COLO668 (cell line): ENCODE data around the gene TMEM178B.

Experiments
- DNase-seq: peaks from one replicate; lab custom pipeline; 2025; ENCODE audit not compliant: unreplicated experiment; lab: John Stamatoyannopoulos, UW

TMEM178B gene

DNA sequence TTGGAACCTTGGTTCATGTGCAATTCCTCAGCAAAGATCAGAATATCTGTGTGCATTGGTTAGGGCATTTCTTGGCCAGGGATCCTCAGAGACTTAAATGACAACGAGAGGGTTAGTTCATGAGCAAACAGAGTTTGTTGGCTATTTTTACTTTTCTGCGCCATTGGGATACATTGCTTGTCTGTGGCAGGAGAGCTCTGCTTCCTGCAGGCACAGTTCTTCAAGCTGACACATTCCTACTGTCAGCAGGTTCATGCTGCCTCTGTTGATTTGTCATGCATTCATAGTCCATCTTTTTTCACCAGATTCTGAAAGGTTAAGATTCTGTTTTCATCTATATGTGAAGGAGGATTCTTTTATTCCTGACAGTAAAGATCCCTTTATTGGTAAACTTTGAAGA lies 139.4 kb downstream of the TMEM178B start:
- DNase-seq: no peak

DNA sequence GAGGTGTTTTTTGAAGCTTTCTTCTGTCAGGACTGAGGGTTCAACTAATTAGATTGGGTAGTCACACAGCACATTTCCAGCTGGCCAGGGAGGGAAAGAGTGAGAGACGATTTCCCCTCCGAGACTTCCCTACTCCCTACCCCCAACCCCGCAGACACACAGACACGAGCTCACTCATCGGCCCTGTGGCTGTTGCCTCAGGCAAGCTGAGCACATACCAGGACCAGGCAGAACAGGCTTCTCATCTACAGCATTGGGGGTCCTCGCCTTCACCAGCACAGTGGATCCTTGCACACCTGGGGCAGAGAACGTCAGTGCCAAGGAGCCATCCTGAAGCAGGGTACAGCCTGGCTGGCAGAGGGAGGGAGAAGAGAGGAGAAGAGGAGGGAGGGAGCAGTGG lies 144.1 kb downstream of the TMEM178B start:
- no peak for DNase-seq

DNA sequence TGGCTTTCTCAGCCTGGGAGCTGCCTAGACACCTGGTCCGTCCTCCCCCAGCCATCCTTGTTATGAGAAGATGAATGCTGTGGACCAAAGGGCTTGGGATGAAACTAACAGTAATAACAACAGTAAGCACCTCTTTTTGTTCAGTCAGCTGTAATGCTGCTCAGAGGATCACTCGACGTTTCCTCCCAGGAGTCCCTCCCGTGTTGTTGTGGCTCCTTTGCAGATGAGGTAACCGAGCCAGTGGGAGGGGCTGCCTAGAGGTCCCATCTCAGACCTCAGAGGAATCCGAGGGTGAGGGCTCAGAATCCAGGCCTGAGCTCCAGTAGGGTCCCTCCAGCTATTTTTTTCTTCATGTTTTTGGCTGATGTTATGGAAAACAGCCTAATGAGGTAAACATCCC lies 145.1 kb downstream of the TMEM178B start:
- DNase-seq: no peak

DNA sequence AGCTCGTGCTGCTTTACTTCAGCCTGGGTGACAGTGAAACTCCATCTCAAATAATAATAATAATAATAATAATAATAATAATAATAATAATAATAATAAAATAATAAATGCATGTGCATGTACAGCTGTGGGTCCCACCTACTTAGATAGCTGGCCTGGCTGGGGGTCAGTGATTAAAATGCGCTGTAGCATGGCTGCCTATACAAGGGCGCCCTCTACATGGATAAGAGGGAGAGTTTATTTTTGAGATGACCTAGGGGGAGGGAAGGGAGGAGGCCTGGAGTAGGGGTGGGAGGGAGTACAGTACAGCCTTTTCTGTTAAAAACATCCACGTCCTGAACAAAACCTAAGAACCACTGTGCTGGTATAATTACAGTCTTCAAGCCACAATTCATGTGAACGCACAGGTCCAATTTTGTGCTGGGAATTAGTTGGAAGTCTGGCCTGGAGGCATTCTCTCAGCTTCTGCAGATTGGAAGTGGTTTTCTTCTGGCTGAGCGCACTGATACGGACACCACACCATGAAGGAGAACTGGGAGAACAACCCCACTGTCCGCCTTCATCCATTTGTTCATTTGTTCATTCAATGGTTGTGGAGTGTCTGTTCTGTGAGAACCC lies 146.5 kb downstream of the TMEM178B start:
- DNase-seq: peak; percentile 22

DNA sequence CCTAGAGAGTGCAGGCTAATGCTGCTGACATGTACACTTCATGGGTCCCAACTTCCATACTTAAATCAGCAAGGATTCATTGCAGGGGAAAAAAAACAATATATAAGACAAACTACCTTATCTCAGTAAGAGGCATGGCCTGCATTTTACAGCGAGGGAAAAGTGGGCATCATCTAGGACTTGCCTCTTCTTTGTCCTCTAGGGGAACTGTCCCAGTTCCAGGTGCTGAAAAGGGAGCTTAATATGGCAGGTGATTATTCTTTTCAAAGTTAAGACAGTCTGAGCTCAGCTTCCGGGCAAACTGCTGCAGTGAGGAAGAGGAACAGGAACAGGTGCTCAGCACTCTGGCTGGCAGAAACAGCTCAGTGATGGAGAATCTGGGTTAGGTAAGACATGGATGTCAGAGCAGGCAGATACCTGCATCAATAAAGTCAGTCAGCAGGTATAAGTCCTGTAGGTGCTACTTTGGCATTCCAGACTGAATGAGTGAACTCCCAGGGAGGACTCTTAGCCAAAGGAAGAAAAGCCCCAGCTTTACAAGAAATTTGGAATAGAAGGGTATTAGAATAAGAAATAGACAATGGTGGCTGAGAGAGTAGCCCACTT lies 147.2 kb downstream of the TMEM178B start:
- no peak for DNase-seq

DNA sequence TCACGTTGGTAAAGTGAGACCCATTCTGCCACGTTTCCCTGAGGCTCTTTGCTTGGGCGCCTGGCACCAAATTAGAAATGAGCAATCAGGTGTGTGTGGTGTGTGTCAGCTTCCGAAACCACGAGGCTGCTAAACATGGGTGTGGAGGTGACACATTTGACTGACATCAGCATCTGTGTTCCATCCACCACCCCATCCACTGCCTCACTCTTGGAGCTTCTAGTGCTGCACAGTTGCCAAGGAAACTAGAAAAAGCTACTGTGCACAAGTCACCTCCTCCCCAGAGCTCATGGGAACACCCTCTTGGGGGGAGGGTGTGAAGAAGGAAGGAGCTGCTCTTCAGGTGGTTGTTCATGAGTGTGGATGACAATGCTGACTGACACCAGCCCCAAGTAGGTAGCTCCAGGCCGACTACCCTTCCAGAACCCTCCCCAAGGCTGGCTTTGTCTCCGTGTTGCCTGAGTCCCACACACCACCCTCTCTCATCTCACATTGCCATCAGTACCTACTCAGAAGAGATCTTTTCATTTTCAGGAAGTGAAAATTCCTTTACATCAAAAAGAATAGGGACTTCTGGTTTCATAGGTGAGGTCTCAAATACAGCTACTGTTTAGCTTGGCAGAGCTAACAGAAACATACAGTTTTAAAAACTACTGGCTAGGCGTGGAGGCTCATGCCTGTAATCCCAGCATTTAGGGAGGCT lies 152.2 kb downstream of the TMEM178B start:
- DNase-seq: no peak

DNA sequence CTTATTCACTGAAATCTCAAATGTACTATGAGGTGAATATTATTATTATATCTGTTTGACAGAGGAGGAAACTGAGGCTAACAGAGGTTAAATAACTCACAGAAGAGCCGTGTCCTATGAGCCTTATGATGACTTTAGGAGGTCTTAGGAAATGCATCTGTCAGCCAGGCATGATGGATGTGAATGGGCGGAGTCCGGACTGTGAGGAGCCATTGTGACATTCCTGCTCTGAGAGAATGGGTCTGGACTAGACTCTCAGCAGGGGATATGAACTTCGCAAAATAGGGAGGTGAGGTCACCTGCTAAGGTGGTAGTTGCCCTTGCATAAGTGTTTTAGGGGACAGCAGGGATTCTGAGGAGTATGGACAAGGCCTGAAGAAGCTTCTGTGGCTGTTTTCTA lies 153.6 kb downstream of the TMEM178B start:
- DNase-seq: no peak

DNA sequence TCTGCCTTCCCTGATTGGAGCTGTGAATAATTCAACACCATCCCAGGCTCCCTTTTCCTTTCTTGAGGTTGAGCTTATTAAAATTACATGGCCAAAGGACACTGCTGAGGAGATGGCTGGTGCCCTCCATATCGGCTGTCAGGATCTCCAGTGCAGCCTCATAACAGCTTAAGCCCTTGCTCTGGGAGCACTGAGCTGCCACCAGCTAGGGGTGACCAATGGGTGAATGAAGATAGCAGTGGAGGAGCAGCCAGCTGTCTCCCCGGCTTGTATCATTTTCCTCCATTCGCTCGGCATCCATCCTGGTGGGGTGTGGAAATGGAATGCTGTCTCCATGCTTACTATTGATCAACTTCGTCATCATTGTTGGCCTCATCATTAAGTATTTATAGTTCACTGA lies 154.6 kb downstream of the TMEM178B start:
- no peak for DNase-seq

DNA sequence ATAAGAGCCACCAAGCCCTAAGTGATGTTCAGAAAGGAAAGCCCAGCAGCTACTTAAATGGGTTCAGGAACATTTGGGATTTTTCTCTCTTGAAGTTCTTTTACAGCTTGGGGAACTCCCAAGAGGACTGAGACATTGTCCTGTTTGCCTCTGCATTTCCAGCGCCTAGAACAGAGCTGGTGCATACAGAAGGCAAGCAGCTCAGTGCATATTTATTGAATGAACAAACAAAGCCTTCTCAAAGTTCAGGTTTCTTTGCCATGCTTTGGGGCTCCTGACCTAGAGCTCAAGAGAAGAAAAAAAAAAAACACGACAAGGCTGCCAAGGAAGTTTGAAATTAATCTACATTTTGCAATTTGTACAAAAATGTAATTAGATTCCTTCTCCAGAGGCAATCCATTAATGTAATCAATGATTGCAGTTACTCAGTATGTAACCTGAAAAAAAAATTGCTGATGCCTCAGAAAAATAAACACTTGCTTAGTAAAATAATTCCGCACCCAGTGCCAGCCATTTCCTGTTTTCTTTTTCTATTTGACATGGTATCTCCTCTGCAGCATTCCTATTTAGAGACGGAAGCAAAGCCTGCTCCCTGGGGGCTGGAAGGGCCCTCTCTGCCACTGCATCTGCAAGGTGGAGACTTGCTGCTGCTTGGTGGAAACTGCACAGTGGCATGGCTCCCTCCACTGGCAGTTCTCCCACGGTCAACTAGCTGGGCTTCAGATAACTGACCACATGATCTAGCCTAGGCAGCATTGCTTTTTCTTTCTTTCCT lies 157.3 kb downstream of the TMEM178B start:
- peak; percentile 46 for DNase-seq

DNA sequence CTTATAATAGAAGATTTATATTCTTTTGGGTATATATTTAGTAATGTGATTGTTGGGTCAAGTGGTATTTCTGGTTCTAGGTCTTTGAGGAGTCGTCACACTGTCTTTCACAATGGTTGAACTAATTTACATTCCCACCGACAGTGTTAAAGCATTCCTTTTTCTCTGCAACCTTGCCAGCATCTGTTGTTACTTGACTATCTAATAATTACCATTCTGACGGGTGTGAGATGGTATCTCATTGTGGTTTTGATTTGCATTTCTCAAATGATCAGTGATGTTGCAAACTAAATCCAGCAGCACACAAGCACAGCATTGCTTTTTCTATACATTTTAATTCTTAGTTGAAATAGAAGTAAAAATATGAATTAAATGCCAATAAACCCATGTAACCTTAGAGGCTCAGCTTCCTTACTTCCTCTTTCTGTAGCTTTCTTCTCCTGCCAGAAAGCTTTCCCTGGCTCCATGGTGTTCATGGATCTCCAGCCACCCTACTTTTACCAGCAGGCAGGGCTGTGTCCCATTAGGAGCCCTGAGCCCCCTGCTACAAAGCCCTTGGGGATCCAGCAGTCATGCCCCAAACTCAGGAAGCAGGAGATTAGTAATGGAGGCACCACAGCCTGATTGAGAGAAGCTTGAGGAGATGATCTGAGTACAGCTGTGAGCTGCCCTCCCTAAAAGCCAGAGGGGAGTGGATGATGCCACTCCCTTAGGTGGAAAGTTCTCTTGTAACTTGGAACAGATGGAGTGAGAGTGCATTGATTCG lies 158.6 kb downstream of the TMEM178B start:
- no peak for DNase-seq

DNA sequence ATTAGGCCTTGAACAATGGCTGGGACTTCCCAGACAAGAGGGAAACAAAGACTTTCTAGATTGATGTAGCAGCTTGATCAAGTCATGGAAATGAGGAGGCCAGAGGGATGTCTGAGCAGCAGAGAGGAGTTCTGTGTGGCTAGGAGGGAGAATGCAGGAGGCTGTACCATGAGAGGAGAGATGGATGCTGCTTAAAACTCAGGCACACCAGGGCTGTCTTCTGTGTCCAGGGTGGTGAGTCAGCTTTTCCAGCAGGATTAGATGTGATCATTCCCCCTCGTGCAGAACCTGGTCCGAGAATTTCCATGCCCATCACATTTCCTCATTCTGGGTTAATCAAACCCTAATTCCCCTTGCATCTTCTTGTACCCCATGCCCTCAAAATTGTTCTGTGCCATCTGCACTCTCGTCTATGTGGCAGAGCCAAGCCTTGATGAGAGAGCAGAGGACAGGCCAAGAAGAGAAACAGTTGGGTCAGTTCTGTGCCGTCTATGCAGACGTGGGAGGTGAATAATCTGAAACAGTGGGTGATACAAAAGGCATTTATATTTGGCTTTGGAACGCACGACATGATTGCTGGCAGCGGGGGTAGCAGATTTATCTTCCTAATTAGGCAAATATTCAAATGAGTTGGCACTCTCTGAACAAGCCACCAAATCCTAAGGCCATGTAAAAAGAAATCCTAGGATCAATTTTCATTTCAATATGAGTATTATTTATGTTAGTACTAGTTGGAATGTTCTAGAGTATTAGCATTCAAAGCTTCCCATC lies 160.7 kb downstream of the TMEM178B start:
- DNase-seq: no peak

DNA sequence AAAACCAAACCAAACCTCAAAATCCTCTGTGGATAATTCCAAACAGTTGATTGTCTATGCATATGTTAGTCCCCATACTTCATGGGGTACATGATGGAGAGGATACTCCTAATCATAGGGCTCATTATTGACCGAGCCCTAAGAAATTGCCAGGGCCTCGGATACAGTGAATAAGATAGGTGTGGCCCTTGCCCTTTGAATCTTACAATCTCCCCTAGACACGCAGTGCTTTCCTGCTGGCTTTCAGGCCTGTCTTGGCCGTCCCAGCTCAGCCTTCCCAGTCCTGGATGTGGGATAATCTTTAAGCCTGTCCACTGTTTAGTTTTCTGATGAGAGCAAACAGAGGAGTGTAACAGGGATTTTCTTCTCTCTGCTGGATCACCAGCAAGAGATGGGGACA lies 161.8 kb downstream of the TMEM178B start:
- no peak for DNase-seq

DNA sequence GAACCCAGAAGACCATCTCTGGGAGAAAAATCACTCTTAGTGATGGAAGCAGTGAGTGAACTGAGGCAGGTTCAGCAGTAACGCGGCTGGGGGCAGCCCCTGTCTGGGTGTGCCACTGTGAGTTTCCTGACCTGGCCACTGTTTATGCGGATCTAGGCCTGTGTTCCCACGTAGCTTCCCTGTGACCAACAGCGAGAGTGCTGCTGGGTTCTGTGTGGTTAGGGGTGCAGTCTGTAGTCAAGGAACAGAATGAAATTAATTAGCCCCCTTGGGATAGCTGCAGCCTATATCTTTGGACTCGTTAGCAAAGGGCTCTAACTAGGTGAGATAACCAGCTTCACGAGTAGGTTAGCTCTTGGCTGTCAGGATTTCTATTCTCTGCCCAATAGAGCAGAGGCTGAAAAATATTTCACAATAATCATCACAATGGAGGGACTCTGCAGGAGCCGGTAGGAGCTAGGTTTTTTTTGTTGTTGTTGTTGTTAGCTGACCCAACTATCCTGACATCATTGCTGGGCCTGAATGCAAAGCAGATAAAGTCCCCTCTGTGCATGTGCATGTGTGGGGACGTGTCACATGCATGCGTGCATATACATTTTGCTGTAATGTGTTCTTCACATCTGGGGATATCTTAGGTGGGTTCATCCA lies 164.9 kb downstream of the TMEM178B start:
- no peak for DNase-seq

DNA sequence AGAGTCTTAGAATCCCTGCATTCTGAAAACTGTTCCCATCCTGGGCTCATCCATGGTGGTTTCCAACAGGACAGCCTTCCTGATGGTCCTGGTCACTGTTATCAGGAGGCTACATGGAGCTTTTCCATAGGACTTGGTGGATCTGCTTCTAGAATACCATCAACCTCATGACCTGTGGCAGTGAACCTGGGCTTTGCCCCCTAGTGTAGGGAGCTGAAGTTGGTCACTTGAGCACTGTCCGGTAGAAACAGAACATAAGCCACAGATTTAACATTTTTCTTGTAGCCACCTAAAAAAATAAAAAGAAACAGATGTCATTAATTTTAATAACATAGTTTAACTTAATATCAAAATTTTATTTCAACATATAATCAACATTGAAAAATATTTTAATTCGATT lies 165.8 kb downstream of the TMEM178B start:
- no peak for DNase-seq

DNA sequence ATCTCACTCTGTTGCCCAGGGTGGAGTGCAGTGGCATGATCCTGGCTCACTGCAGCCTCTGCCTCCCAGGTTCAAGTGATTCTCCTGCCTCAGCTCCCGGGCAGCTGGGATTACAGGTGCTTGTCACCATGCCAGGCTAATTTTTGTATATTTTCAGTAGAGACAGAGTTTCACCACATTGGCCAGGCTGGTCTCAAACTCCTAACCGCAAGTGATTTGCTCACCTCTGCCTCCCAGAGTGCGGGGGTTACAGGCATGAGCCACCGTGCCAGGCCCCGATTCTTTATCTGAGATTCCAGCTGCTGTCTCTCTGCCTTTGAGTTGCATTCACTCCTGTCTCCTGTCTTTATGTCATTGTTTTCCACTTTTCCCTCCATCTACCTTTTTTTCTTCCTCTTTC lies 168.7 kb downstream of the TMEM178B start:
- no peak for DNase-seq

DNA sequence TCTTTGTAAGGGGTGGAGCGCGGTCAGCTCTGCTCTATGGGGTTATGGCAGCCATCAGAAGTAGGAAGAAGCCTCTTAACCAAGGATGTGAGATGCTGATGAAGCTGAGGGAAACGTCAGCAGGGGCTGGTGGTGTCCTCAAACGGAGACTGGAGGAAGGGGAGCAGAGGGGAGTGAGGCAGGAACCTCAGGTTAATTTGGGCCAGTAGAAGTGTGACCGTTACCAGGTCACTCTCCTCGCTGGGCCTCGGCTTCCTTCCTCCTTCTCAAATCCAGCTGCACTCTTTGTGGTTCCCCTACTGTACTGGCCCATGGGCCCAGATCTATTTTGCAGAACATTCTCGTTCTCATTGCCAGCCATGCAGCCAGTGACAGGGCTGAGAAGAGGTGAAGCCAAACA lies 169.5 kb downstream of the TMEM178B start:
- no peak for DNase-seq

DNA sequence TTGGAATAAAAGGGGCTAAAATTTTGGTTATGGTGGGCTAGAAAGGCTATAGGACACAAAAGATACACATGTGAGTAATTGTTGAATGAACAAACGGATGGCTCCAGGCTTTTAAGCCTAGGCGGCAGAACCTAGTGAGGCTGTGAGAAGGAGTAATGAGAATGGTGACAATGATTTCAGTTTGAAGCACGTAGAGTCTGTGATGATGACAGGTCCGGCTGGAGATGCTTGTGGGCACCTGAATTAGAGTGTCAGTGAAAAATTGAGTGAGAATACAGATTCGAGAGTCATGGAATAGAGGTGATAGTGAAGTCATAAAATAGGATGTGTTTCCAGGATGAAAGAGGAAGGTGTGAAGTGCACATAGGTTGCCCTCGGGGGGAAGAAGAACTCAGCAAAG lies 170.6 kb downstream of the TMEM178B start:
- no peak for DNase-seq

DNA sequence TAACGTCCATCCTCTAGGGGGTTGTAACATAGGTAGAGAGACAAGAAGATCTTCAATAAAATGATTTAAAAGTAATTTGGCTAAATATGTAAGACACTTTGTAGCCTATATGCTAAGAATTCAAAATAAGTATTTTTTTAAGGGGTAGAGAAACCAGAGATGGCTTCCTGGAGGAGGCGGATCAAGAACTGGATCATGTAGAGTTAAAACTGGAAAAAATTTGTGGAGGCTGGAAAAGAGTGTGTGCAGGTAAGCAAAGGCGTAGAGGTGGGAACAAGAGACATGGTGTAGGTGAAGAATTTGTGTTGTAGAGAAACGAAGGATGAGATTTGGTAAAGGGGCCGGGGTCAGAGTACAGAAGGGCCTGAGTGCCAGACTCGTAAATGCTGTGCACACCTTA lies 172.6 kb downstream of the TMEM178B start:
- no peak for DNase-seq

DNA sequence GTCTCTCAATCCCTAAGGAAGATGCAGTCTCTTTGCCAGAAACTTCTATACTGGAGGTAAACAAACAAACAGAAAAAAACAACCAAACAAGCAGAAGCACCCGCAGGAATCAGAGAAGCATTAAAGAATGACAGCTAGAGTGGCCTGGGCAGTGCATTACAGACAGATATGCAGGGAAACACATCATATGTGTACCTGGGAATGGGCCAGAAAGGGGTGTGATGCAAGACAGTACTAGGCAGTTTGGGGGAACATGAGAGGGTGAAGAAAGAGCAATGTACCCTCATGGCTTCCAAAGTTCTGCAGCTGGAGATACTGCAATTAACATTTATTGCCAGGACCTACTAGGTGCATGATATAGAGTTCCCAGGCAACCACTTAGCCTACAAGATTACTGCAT lies 177.3 kb downstream of the TMEM178B start:
- DNase-seq: no peak

DNA sequence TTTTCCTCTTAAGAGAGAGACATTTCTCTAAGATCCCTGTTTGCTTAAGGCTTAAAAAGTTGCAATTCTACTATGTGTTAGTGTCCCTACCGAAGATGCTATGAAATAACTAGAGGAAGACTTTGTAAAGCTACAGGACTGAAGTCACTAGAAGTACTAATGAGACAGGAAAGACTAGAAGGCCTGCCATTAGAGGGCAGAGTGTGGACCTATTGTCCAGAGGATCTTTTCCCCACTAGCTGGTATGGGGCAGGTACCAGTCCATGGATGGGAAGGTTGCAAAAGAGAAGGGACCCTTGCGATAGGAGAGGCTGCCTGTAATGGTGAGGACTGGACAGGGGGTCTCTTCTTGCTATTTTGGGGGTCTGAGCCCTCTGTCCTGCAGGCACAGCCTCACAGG lies 178.1 kb downstream of the TMEM178B start:
- no peak for DNase-seq
